Medulla oblongata (tissue), 1 donor: ENCODE measurements around the gene THAP12.

Experiments used
- DNase-seq: peaks from one replicate; pipeline ENCODE4 v3.0.0-alpha.2; 2015; ENCODE audit errors: extremely low spot score

Gene THAP12

DNA sequence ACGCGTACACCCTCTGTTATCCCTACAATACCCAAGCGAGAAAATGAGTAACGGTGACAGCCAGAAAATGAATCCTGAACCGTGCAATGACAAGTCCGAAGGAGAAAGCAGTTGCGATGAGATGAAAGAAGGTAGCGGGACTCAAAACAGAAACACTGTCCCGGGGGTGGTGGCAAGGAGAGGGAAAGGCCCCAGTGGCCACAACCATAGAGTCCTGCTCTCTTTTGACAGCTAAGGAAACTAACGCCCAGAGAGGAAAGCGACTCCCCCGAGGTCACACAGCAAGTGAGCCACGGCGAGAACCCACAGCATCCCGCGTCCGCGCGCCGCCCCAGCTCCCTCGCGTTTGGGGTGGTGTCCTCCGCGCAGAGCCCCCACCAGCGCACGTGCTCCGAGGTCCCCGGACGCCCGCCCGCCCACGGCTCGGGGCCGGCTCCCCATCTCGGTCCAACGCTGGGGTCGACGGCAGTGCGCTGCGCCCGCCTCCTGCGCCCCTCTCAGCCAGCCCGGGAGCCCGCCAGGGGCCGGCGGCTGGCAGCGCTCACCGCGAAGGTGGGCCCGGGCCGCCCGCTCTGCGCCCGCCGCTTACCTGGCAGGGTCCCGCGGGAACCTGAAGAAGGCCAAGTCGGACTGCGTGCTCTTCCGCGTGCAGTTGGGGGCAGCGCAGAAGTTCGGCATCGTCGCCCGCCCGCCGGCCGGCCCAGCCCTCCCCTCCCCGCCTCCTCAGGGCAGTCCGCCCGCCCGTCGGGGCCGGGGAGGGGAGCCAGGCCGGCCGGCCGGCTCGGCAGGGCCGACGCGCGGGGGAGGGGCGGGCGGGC is 564 bp downstream of the THAP12 start:
- DNase-seq = peak; percentile 32

DNA sequence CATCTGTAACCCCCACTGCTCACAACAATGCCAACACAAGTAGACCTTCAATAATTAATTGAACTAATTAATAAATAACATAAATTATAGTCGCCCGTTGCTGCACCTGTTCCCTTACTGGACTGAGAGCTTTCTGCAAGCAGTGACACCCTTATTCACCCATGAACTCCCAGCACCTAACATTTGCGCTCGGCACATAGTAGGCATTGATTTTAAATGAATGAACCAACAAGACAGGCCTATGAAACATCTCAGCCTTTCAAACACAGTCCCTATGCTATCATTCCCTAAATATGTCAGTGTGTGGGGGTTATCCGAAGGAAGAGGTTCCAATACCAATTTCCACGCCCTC is 1.1 kb downstream of the THAP12 start:
- DNase-seq = no peak

DNA sequence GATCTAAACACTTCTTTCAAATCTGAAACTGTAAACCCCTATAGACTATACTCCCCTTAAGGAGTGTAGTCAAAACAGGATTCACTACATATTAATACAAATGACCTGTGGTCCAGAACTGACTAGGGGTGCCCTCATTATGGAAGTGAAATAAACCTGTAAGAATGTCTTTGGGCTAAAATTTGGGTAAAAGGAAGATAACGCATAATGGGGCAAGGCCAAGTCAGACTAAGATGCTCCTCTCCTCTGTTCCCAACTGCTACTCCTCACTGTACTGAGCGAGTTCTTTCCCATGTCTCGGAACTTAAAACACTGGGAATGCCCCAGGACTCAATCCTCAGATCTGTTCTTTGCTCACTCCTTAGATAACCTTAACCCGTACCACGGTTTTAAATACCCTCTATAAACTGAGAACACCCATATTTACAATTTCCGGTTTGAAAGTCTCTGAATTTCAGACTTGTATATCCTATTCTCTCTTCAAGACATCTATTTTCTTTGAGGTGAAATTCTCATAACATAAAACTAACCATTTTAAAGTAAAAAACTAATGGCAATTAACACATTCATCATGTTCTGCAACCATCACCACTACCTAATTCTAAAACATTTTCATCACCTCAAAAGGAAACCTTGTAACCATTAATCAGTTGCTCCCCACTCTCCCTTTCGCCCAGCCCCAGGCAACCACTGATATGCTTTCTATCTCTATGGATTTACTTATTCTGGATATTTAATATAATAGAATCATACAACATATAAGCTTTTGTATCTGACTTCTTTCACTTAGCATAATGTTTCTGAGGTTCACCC is 4.0 kb downstream of the THAP12 start:
- no peak for DNase-seq

DNA sequence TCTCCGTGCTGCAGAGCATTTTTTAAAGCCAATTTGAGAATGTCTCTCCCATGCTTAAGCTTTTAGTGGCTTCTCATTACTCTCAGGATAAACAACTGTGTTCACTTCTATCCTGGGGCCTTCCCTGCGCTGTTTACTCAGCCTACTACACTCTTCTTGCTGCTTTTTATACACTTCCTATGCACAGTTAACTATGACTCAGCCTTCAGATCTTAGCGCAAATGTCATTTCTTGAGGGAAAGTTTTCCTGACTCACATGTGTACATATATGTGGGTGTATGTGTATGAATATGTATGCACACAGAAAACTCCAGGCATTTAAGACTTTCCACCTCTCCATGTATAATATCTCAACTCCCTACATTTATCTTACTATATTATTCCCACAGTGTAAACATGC is 9.8 kb downstream of the THAP12 start:
- no peak for DNase-seq

DNA sequence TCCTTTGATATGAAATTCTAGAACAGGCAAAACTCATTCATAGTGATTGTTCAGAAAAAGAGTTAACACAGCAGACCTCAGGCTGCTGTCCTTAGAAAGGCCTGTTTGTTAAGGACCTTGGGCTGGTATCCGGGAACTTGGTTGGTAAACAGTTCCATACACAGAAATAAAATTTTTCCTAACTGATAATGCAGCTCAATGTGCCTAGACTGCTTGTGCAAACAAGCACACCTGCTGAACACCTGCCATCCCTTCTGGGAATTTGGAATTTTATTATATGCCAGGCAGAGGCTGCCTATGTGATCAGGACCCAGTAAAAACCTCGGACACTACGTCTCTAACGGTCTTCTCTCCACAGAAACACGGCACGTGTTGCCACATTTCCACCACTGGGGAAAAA is 11.5 kb downstream of the THAP12 start:
- DNase-seq = no peak

DNA sequence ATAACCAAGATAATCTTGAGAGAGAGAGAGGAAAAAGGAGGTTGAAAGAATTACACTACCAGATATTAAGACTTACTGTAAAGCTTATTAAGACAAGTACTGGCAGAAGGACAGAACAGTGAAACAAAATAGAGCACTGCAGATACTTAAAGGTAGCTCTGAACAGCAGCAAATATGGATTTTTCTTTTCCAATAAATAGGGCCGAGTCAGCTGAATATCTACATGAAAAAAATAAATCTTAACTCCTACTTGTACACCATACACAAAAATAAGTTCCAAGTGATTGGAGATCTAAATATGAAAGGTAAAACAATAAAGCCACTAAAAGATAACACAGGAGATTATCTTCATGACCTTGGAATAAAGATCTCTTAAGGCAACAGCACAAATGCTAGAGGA is 12.4 kb downstream of the THAP12 start:
- DNase-seq = no peak

DNA sequence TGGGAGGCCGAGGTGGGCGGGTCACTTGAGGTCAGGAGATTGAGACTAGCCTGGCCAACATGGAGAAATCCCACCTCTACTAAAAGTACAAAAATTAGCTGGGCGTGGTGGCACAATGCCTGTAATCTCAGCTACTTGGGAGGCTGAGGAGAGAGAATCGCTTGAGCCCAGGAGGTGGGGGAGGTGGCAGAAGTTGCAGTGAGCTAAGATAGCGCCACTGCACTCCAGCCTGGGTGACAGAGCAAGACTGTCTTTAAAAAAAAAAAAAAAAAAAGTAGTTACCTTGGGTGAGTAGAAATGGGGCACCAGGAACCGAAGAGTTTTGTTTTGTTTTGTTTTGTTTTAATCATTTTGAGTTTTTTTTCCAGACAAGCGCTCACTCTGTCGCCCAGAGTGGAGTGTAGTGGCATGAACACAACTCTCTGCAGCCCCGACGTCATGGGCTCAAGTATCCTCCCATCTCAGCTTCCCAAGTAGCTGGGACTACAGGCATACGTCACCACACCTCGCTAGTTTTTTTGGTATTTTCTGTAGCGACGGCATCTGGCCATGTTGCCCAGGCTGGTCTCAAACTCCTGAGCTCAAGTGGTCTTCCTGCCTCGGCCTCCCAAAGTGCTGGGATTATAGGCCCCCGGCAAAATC is 15.8 kb downstream of the THAP12 start:
- no peak for DNase-seq

DNA sequence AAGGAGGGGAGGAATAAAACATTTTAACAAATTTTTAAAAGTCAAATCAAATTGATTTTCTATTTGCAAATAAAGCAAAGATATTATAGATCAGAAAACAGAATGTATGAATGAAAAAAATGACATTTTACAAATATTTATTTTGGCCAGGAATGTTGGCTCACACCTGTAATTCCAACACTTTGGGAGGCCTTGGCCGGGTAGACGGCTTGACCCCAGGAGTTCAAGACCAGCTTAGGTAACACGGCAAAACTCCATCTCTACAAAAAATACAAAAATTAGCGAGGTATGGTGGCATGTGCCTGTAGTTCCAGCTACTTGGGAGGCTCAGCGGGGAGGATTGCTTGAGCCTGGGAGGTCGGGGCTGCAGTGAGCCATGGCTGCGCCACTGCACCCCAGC is 18.2 kb downstream of the THAP12 start:
- DNase-seq = no peak

DNA sequence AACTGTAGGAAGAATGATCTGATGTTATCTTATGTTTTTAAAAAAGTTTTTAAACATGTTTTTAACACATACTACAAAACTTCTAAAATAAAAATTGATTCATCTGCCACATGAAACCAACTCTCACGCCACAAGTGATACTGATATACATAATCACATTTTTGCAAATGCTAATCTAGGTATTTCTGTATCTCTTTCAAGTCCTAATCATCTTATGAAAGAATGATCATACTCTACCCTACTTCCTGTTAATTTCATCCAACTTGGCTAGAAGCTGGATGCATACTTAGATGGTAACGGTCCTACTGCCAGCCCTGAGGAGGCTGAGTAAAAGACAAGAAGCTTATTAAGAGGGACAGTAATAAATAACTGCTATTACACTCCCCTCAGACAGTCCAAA is 19.2 kb downstream of the THAP12 start:
- DNase-seq = no peak

DNA sequence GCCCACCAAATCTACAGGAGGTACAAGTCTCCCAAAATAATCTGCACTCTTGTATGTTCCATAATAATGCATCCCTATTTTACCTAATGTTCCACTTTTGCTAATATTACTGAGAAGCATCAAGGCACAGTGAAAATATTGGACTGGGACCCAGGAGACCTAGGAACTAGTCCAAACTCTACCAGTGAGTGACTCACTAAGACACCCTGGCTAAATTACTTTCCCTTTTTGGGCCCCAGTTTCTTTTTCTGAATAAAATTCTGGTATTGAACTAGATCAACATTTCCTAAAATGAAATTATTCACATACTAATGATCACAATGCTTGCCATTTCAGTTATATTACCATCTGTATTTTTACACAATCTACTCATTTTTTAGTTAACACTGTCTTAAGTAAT is 19.6 kb downstream of the THAP12 start:
- DNase-seq = no peak

DNA sequence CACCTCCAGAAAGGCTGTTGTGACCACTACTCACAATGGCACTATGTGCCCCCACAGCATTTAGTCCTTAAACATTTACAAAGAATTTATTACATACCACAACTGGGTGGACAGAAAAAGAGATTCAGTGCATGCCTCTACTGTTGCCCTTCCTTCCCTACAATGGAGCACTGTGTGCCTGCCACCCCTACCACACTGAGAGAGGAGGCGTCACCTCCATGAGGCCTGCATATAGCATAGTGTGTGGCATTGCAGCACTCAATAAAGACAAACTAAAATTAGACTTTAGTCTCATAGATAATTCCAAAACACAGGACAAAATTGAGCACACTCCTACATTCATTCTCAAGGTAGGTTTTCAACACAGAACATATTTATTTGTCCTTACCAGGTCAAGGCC is 25.8 kb downstream of the THAP12 start:
- DNase-seq = peak; percentile 54

DNA sequence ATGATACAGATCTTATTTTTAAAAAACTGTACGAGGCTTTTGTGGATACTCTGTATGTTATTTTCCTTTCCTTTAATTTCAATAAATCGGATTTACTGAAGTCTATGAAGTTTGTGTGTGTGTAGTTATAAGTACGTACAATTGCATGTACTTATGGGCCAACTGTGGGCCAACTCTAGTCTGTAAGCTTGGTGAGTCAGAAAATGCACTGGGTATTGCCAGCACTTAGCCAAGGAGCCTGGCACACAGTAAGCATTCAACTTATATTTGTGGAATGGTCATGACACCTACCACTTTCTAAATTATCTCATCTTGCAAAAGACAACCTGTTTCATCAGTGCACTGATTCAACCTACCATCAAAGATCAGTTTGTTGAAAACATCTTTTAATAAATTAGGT is 32.6 kb downstream of the THAP12 start:
- DNase-seq = no peak

DNA sequence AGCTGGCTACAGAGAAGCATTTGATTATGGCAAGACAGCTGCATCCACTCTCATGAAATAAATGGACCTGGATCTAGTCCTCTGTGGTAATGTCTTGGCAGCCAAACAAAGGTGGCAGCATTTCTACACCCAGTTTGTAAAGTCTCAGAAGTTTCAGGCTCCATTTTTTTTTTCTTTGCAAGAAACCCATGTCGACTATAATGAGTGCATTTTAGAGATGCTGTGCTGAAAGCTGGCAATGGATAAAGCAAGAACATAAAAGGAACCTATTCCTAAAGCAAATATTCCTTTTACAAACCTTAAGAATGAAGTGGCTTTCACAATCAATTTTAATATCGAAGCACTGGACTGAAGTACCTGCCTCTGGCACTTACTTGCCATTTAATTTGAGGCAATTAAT is 33.5 kb downstream of the THAP12 start:
- peak; percentile 21 for DNase-seq

DNA sequence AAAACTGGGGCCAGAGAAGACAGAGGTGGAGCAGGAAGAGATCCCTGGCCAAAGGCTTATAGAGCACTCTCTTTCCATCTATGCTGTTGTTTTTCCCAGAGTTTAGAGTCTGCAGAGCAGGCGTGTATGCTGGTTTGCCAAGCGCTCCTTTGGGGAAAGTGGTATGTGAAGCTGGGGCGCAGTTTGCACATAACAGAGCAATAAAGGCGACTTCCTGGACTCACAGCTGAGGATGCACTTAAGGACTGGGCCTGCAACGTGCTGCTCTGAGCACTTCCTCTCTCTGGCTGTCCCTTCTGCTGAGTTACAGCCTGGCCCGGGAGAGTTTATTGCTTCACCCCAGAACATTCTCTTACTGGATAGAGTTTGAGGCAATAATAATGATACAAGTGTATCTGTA is 41.7 kb downstream of the THAP12 start:
- peak; percentile 28 for DNase-seq

DNA sequence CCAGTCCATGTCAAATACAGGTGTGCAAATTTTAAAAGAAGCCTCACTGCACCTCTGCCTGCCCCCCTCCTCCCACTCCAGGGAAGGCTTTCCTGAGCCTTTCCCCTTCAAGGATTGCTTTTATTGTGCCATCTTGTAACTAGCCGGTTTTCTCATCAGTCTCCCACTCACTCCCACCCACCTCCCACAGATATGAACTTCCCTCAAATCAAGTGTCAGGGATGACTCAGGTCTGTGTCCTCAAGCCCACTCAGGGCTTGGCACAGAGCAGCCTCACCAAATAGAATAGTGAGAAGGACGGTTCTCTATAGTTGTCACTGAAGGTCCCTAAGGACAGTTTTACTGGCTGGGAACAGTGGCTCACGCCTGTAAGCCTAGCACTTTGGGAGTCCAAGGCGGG is 43.0 kb downstream of the THAP12 start:
- no peak for DNase-seq

DNA sequence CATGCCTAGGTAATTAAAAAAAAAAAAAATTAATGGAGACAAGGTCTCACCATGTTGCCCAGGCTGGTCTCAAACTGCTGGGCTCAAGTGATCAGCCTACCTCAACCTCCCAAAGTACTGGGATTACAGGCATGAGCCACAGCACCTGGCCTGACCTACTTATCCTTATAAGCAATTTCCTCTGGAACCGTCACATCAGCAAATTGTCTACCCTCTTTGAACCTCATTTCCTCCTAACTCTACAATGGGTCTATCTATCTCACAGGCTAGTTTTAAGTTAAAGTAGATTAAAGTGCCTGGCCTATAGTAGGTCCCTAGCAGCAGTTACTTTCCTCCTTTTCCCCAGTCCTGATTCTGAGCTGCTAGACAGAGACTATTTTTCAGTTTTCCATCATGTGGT is 43.5 kb downstream of the THAP12 start:
- no peak for DNase-seq

DNA sequence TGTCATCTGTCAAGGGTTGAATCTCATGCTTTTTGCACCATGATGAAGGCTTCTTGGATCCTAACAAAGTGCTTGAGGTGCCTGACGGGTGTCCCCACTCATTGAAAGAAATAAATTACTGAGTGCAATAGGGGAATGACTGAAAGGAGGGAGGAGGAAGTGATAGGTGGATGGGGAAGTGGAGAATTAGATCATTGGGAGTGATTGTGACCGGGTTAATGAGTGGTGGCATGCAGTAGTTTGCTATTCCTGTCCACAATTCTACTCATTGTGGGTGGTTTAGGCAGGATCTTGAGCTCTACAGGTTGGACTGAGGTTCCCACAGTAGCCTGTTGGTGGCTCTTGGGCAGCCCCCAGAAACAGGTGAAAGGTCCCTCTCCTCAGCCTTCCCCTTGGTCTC is 44.3 kb downstream of the THAP12 start:
- no peak for DNase-seq

DNA sequence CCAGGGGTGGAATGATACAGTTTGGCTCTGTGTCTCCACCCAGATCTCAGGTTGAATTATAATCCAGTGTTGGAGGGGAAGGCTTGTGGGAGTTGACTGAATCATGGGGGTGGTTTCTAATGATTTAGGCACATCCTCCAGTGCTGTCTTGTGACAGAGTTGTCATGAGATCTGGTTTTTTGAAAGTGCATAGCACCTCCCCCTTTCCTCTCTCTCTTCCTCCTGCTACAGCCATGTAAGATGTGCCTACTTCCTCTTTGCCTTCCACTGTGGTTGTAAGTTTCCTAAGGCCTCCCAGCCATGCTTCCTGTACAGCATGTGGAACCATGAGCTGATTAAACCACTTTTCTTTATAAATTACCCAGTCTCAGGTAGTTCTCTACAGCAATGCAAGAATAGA is 45.1 kb downstream of the THAP12 start:
- no peak for DNase-seq

DNA sequence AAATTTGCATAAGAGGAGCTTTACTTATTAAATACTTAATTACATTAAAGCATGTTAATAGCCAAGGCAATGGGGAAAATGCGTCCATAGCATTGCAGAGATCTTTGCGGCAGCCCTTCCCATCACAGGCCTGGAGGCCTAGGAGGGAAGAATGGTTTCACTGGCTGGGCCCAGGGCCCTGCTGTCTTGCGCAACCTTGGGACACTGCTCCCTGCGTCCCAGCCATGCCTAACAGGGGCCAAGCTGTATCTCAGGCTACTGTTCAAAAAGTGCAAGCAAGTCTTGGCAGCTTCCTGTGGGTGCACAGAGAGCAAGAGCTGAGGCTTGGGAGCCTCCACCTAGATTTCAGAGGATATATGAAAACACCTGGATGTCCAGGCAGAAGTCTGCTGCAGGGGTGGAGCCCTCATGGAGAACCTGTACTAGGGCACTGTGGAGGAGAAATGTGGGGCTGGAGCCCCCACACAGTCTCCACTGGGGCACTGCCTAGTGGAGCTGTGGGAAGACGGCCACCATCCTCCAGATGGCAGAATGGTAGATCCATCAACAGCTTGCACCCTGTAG is 46.0 kb downstream of the THAP12 start:
- DNase-seq = no peak

DNA sequence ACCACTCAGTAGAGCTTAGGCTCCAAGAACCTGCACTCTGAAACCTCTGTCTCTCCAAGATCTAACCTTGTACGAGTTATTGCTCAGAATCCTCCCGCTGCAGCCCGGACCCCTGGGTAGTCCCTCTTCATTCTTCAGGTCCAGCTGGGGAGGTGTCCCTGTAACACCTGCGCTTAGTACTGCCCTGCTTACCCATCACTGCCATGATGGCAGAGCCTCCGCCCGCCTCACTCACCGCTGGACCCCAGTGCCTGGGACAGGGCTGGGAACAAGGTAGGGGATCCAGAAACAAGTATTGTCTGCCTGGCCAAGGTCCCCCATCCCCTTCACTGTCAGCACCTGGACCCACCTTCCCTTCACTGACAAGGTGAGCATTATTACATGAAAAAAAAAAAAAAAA is 50.3 kb downstream of the THAP12 start:
- no peak for DNase-seq

DNA sequence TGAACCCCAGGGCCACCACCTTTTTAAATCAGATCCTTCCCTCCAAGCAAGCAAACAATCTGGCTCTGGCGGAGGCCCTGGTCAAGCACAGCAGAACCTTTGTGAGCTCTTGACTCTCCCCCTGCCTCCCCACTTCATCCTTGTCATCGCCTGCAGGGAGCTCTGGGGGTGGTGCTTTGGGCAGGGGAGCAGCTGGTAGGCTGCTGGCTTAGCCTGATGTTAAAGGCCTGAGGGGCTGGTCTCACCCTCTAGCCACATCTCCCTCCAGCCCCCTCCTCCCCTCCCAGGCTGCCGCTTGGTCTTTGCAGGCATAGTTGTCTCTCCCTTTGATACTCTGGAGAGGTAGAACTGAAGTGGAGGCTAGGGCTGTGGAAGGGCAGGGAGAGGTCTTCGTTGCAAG is 50.9 kb downstream of the THAP12 start:
- DNase-seq = no peak

DNA sequence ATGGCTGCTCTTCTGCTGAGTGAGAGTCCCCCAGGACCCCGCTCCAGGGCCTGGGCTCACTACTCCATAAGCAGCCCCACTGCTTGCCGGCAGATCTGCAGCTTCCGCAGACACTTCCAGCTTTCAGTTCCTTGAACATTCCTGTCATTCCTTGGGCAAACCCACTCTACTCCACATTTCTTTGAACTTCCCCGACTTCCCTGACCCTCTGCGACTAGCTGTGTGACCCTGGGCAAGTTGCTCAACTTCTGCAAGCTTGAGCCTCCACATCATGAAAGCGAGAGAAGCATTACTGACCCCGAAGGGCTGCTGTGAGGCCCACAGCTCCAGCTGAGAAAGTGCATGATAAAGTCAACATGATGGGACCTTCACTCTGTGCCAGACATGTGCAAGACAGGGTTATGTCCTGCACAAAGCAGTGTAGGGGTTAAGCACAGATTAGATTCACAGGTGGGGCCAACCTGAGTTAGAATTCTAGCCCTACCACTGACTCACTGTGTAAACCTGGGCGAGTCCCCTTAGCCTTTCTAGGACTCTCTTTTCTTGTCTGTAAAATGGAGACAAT is 51.8 kb downstream of the THAP12 start:
- DNase-seq = no peak
